ENCODE measurements around the gene LEO1. TPM values are rescaled to one million over a fixed set of nuclear protein-coding genes. Genes with fewer than 3 reads are reported as not detected.

Gene LEO1
- total and polyA plus RNA-seq, 2 of the 13 experiments (the other 11 are each of a cell fraction or from before 2014, with no cell fraction given) = 17.0 to 60.3 TPM

DNA sequence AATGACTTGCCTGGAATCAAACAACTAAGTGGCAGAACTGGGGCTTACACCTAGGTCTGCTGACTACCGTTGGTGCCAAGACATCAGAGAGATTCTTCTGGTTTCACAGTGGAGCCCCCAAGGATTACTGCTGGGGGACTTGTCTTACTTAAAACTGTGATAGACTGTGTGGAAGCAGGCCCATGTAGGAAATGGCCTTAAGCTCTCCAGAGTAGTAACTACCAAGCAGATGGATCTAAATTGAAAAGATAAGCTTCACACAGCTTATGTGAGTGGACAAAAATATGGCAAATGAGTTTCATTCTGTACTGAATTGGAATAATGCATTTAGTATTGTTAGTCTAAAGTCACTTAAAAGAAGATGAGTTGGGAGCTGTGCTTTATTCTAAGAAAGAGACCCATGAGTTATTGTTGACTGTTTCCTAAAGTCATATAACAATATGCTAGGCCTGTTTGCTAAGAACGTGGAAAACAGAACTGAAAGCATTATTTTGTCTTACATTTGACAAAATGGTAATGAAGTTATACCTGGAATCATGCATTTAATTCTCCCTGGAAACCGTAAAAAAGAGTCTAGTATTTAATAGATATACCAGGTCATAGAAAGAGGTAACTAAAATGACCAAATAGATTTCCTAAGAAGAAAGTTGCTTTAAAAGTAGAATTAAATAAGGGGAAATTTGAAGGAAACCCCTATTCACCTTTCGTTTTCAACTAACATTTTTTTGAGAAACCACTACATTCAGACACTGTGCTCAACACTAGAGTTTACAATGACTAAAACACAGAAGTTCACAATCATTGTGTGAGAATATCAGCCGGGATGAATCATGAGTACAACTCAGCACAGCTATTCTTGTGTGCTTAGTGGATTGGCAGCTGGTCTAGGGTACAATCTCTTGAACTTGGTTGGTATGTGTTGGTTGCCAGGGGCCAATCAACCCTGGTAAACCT, 34.4 kb upstream of the LEO1 start (continued):
- TF ChIP-seq RNF2 (conservative IDR thresholded peaks at IDR 0.05; ENCODE audit: low read depth) (no peak), GABPB1 (CRISPR knock-in tag; IDR thresholded peaks at IDR 0.05) (no peak), MED13 (CRISPR knock-in tag; IDR thresholded peaks at IDR 0.05) (no peak), ZNF484 (CRISPR knock-in tag; IDR thresholded peaks at IDR 0.05; ENCODE audit: borderline replicate concordance, low read depth) (no peak), PCBP2 (optimal IDR thresholded peaks at IDR 0.05; ENCODE audit: low read depth, low read length, poor library complexity, severe bottlenecking) (no peak), NCOA2 (CRISPR knock-in tag; IDR thresholded peaks at IDR 0.05) (no peak), PRDM10 (CRISPR knock-in tag; IDR thresholded peaks at IDR 0.05; ENCODE audit: low read depth) (no peak), THYN1 (CRISPR knock-in tag; IDR thresholded peaks at IDR 0.05; ENCODE audit: borderline replicate concordance, low read depth) (no peak), ZNF44 (CRISPR knock-in tag; IDR thresholded peaks at IDR 0.05) (no peak), ZNF619 (CRISPR knock-in tag; IDR thresholded peaks at IDR 0.05) (no peak), ZMYM4 (CRISPR knock-in tag; IDR thresholded peaks at IDR 0.05) (no peak), DR1 (CRISPR knock-in tag; IDR thresholded peaks at IDR 0.05) (no peak), RELA (CRISPR knock-in tag; IDR thresholded peaks at IDR 0.05) (no peak), ZBED4 (CRISPR knock-in tag; IDR thresholded peaks at IDR 0.05; ENCODE audit: borderline replicate concordance) (no peak), KAT8 (CRISPR knock-in tag; IDR thresholded peaks at IDR 0.05) (0 out of 2 replicates have a peak, but pooled peaks have one; percentile 7), SNRNP70 (IDR thresholded peaks at IDR 0.05; ENCODE audit: low read depth, low read length) (no peak), ZNF841 (CRISPR knock-in tag; IDR thresholded peaks at IDR 0.05; ENCODE audit: borderline replicate concordance) (no peak), ZNF644 (CRISPR knock-in tag; IDR thresholded peaks at IDR 0.05; ENCODE audit: low read depth) (peak; percentile 27; the same call in 1 of the 2 replicates), SIN3A (IDR thresholded peaks at IDR 0.05; ENCODE audit: borderline replicate concordance, low read depth, low read length) (no peak)

Measured in HepG2 (cell line).